ENCODE data around the gene PLEKHM3.

PLEKHM3 gene

GRCh38 chr2:207848545-207848928 lies 176.8 kb downstream of the PLEKHM3 start:
- no peak for FAIRE-seq

GRCh38 chr2:207847807-207848544 lies 177.4 kb downstream of the PLEKHM3 start:
- FAIRE-seq: no peak

- FAIRE-seq: no peak
Observed at GRCh38 chr2:207847098-207847806, 178.1 kb downstream of the PLEKHM3 start.

GRCh38 chr2:207845202-207845864 lies 180.0 kb downstream of the PLEKHM3 start:
- no peak for FAIRE-seq

GRCh38 chr2:207844648-207845047 lies 180.7 kb downstream of the PLEKHM3 start:
- no peak for FAIRE-seq

- FAIRE-seq: no peak
Observed at GRCh38 chr2:207840101-207840500, 185.2 kb downstream of the PLEKHM3 start.

GRCh38 chr2:207839575-207839974 lies 185.8 kb downstream of the PLEKHM3 start:
- FAIRE-seq: no peak

- FAIRE-seq: no peak
Observed at GRCh38 chr2:207839028-207839427, 186.3 kb downstream of the PLEKHM3 start.

GRCh38 chr2:207836521-207837133 lies 188.7 kb downstream of the PLEKHM3 start:
- FAIRE-seq: no peak

GRCh38 chr2:207835805-207836204 lies 189.5 kb downstream of the PLEKHM3 start:
- FAIRE-seq: no peak

GRCh38 chr2:207833251-207833751 lies 192.0 kb downstream of the PLEKHM3 start:
- FAIRE-seq: no peak

- no peak for FAIRE-seq
Observed at GRCh38 chr2:207831584-207832248, 193.6 kb downstream of the PLEKHM3 start.

GRCh38 chr2:207830778-207831438 lies 194.4 kb downstream of the PLEKHM3 start:
- no peak for FAIRE-seq

GRCh38 chr2:207828361-207829057 lies 196.8 kb downstream of the PLEKHM3 start:
- FAIRE-seq: no peak

GRCh38 chr2:207825978-207826377 lies 199.3 kb downstream of the PLEKHM3 start:
- no peak for FAIRE-seq

- FAIRE-seq: no peak
Observed at GRCh38 chr2:207825045-207825954, 200.0 kb downstream of the PLEKHM3 start.

- no peak for FAIRE-seq
Observed at GRCh38 chr2:207823865-207824264, 201.5 kb downstream of the PLEKHM3 start.

GRCh38 chr2:207819839-207820784 lies 205.2 kb downstream of the PLEKHM3 start:
- FAIRE-seq: no peak
